H9 (cell line): ENCODE measurements around the gene CLC. TPM values are rescaled to one million over a fixed set of nuclear protein-coding genes. Genes with fewer than 3 reads are reported as not detected.

Source experiments
- DNase-seq: peaks from one replicate; pipeline ENCODE4 v3.0.0-alpha.2; 2017
- H2AFZ ChIP-seq: one replicate; pipeline ENCODE4 v1.6.1; 2013; ENCODE audit warnings: mild to moderate bottlenecking, low read length, control low read depth, moderate library complexity
- H2AK5ac ChIP-seq: 2 replicates; pipeline ENCODE4 v1.6.1; 2013; ENCODE audit warnings: low read length, control low read depth, mixed read lengths; ENCODE audit not compliant: insufficient read length
- H2BK120ac ChIP-seq: one replicate; pipeline ENCODE4 v1.6.1; 2013; ENCODE audit warnings: low read depth, mild to moderate bottlenecking, low read length, control low read depth, inconsistent platforms; ENCODE audit not compliant: poor library complexity, severe bottlenecking
- H2BK12ac ChIP-seq: 2 replicates; pipeline ENCODE4 v1.6.1; 2013; ENCODE audit warnings: low read length, control low read depth, mixed read lengths, low read depth; ENCODE audit not compliant: insufficient read length
- H2BK15ac ChIP-seq: 2 replicates; pipeline ENCODE4 v1.6.1; 2013; ENCODE audit warnings: low read depth, low read length, control low read depth
- H2BK20ac ChIP-seq: one replicate; pipeline ENCODE4 v1.6.1; 2013; ENCODE audit warnings: low read depth, mild to moderate bottlenecking, low read length, control low read depth, inconsistent platforms; ENCODE audit not compliant: poor library complexity, severe bottlenecking
- H2BK5ac ChIP-seq: 2 replicates; pipeline ENCODE4 v1.6.1; 2013; ENCODE audit warnings: low read length, control low read depth, mixed read lengths; ENCODE audit not compliant: insufficient read length
- H3K14ac ChIP-seq: 2 replicates; pipeline ENCODE4 v1.6.1; 2013; ENCODE audit warnings: low read length, control low read depth; ENCODE audit not compliant: insufficient read depth
- H3K18ac ChIP-seq: 2 replicates; pipeline ENCODE4 v1.6.1; 2013; ENCODE audit warnings: low read depth, mild to moderate bottlenecking, mixed read lengths, low read length, control low read depth; ENCODE audit not compliant: insufficient read length
- H3K23ac ChIP-seq: 2 replicates; pipeline ENCODE4 v1.6.1; 2013; ENCODE audit warnings: low read length, control low read depth, mixed read lengths, low read depth; ENCODE audit not compliant: insufficient read length
- H3K23me2 ChIP-seq: 2 replicates; pipeline ENCODE4 v1.6.1; 2013; ENCODE audit warnings: low read depth, mild to moderate bottlenecking, mixed read lengths, low read length, control low read depth; ENCODE audit not compliant: insufficient read length, poor library complexity, severe bottlenecking
- H3K27ac ChIP-seq: 2 replicates; pipeline ENCODE4 v1.5.1; 2013; ENCODE audit warnings: low read length, control low read depth, mixed read lengths, low read depth; ENCODE audit not compliant: insufficient read length
- H3K27me3 ChIP-seq: 2 replicates; pipeline ENCODE4 v1.6.1; 2013; ENCODE audit warnings: low read length, control low read depth, inconsistent platforms; ENCODE audit not compliant: insufficient read depth
- H3K4ac ChIP-seq: 2 replicates; pipeline ENCODE4 v1.6.1; 2013; ENCODE audit warnings: low read depth, mild to moderate bottlenecking, control low read depth, inconsistent platforms, low read length, moderate library complexity
- H3K4me1 ChIP-seq: 2 replicates; pipeline ENCODE4 v1.6.1; 2013; ENCODE audit warnings: low read length, control low read depth, inconsistent platforms; ENCODE audit not compliant: insufficient read depth
- H3K4me2 ChIP-seq: 2 replicates; pipeline ENCODE4 v1.6.1; 2013; ENCODE audit warnings: low read length, control low read depth, mixed read lengths; ENCODE audit not compliant: insufficient read length, insufficient read depth
- H3K56ac ChIP-seq: 2 replicates; pipeline ENCODE4 v1.6.1; 2013; ENCODE audit warnings: low read depth, mild to moderate bottlenecking, mixed read lengths, low read length, control low read depth; ENCODE audit not compliant: insufficient read length
- H3K79me1 ChIP-seq: 2 replicates; pipeline ENCODE4 v1.6.1; 2013; ENCODE audit warnings: low read depth, mild to moderate bottlenecking, moderate library complexity, low read length, control low read depth, inconsistent platforms; ENCODE audit not compliant: insufficient read depth, poor library complexity, severe bottlenecking
- H3K79me2 ChIP-seq: 2 replicates; pipeline ENCODE4 v1.6.1; 2013; ENCODE audit warnings: low read length, control low read depth, inconsistent platforms; ENCODE audit not compliant: insufficient read depth
- H3K9ac ChIP-seq: 2 replicates; pipeline ENCODE4 v1.6.1; 2013; ENCODE audit warnings: low read length, control low read depth, mixed read lengths; ENCODE audit not compliant: insufficient read length; ENCODE audit errors: extremely low read depth
- H3K9me3 ChIP-seq: one replicate; pipeline ENCODE4 v1.6.1; 2013; ENCODE audit warnings: low read depth, low read length, inconsistent platforms; ENCODE audit not compliant: control insufficient read depth
- H3T11ph ChIP-seq: one replicate; pipeline ENCODE4 v1.6.1; 2013; ENCODE audit warnings: mild to moderate bottlenecking, low read length, control low read depth, inconsistent platforms
- H4K20me1 ChIP-seq: one replicate; pipeline ENCODE4 v1.6.1; 2013; ENCODE audit not compliant: control insufficient read depth, insufficient read length, insufficient read depth
- H4K5ac ChIP-seq: 2 replicates; pipeline ENCODE4 v1.6.1; 2013; ENCODE audit warnings: low read depth, mild to moderate bottlenecking, mixed read lengths, low read length, control low read depth; ENCODE audit not compliant: insufficient read length
- H4K8ac ChIP-seq: replicated peaks from 2 replicates; pipeline ENCODE4 v1.6.1; 2013; ENCODE audit warnings: low read length, control low read depth, mixed read lengths, low read depth; ENCODE audit not compliant: insufficient read length
- H4K91ac ChIP-seq: 2 replicates; pipeline ENCODE4 v1.6.1; 2013; ENCODE audit warnings: low read depth, mild to moderate bottlenecking, moderate library complexity, mixed read lengths, low read length, control low read depth; ENCODE audit not compliant: insufficient read length
- H3K27ac Mint-ChIP-seq, 3 experiments: 2 replicates in 2 of 3; 3 replicates in 1 of 3; pipeline ENCODE4 v1.8.0; 2020 to 2021; ENCODE audit warnings: mixed read lengths in 3 of 3, mild to moderate bottlenecking in 1 of 3, moderate library complexity in 1 of 3
- H3K27me3 Mint-ChIP-seq: 2 replicates; pipeline ENCODE4 v1.8.0; 2021; ENCODE audit warnings: low read depth, mild to moderate bottlenecking, moderate library complexity, mixed read lengths
- H3K36me3 Mint-ChIP-seq, 3 experiments: 2 replicates in 2 of 3; 3 replicates in 1 of 3; pipeline ENCODE4 v1.8.0; 2020 to 2021; ENCODE audit warnings: low read depth in 3 of 3, mixed read lengths in 3 of 3; ENCODE audit not compliant: insufficient read depth in 1 of 3
- H3K4me1 Mint-ChIP-seq, 2 experiments: 2 replicates each; pipeline ENCODE4 v1.8.0; 2020; ENCODE audit warnings: mixed read lengths in 2 of 2
- H3K4me3 Mint-ChIP-seq, 2 experiments: 2 replicates in 1 of 2; 3 replicates in 1 of 2; pipeline ENCODE4 v1.8.0; 2020 to 2021; ENCODE audit warnings: mild to moderate bottlenecking in 2 of 2, mixed read lengths in 2 of 2, moderate library complexity in 1 of 2
- H3K9me3 Mint-ChIP-seq, 2 experiments: 2 replicates in 1 of 2; 3 replicates in 1 of 2; pipeline ENCODE4 v1.8.0; 2020; ENCODE audit warnings: mild to moderate bottlenecking in 2 of 2, mixed read lengths in 2 of 2, moderate library complexity in 1 of 2
- WGBS: extraction: QIAGEN DNeasy Blood & Tissue Kit; methylation state at CpG from one replicate; pipeline ENCODE4 v1.1.7; 2013; ENCODE audit warnings: missing lambda C conversion rate, low lambda C conversion rate, mixed read lengths; ENCODE audit not compliant: insufficient read length; ENCODE audit errors: extremely low coverage; 5-methylcytosine and 5-hydroxymethylcytosine counted together
- total RNA-seq: library from RNA; stranded (reverse); gene quantifications from 2 replicates; pipeline ENCODE4 v1.2.1, GENCODE V29; 2021
- TF ChIP-seq, protein P1 (sequence below): fragments of 200-600 bp; sonication (generic); conservative IDR thresholded peaks from 3 replicates; pipeline ENCODE4 v1.8.0; 2021; ENCODE audit warnings: antibody characterized with exemption, mild to moderate bottlenecking

The CLC gene
- total RNA-seq, 1 experiment from 2014 or later = 0.39 TPM

DNA sequence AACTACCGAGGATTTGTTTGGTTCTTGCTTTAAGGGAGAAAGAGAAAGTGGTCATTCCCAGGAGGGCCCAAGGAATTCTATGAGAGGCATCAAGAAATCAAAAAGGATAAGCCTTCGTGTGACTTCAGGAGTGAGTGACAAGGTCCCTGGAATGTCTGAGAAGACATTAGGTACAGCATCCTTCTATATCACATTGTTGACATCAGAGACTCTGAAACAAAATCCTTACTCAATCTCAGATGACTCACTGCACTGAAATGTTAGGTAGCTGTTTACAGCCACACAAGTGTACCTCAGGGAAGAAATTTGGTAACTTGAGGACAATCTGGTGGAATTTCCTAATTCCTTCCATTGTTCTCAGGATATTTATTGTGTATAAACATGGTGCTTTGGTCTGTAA is 41.4 kb downstream of the CLC start:
- Histone ChIP-seq H2AK5ac (no peak overlapping the region), H3K23ac (no peak overlapping the region), H2BK20ac (no peak overlapping the region), H3T11ph (no peak overlapping the region), H4K8ac (no peak overlapping the region), H3K79me1 (no peaks in the 10 kb centered on the region), H3K27me3 (no peaks in the 10 kb centered on the region), H3K56ac (no peak overlapping the region), H2BK120ac (no peak overlapping the region), H3K4me2 (no peak overlapping the region), H3K14ac (no peak overlapping the region), H3K18ac (no peak overlapping the region), H3K23me2 (no peaks in the 10 kb centered on the region), H4K5ac (no peak overlapping the region), H3K4me1 (peaks cover 9% of the 10 kb centered on the region; the same call in 1 of the 2 replicates), H2BK15ac (no peak overlapping the region), H2BK12ac (no peak overlapping the region), H3K27ac (no peak overlapping the region), H3K9ac (no peak overlapping the region), H2BK5ac (no peak overlapping the region), H4K20me1 (no peaks in the 10 kb centered on the region), H3K9me3 (no peaks in the 10 kb centered on the region), H3K4ac (no peak overlapping the region), H4K91ac (no peak overlapping the region), H3K79me2 (no peaks in the 10 kb centered on the region), H2AFZ (no peak overlapping the region)
- Mint-ChIP-seq H3K27ac (no peak overlapping the region), H3K9me3 (no peaks in the 10 kb centered on the region), H3K4me3 (no peak overlapping the region), H3K4me1 (peaks cover 4 to 13% of the 10 kb centered on the region in 2 experiments), H3K27me3 (no peaks in the 10 kb centered on the region), H3K36me3 (no peaks in the 10 kb centered on the region)
- no peak for DNase-seq
- TF ChIP-seq, protein P1, sequence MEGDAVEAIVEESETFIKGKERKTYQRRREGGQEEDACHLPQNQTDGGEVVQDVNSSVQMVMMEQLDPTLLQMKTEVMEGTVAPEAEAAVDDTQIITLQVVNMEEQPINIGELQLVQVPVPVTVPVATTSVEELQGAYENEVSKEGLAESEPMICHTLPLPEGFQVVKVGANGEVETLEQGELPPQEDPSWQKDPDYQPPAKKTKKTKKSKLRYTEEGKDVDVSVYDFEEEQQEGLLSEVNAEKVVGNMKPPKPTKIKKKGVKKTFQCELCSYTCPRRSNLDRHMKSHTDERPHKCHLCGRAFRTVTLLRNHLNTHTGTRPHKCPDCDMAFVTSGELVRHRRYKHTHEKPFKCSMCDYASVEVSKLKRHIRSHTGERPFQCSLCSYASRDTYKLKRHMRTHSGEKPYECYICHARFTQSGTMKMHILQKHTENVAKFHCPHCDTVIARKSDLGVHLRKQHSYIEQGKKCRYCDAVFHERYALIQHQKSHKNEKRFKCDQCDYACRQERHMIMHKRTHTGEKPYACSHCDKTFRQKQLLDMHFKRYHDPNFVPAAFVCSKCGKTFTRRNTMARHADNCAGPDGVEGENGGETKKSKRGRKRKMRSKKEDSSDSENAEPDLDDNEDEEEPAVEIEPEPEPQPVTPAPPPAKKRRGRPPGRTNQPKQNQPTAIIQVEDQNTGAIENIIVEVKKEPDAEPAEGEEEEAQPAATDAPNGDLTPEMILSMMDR = no peak
- WGBS = no CpG with 5 or more reads among the region's 2 CpGs
